Measurements from ENCODE around the gene PFKP.

DNA sequence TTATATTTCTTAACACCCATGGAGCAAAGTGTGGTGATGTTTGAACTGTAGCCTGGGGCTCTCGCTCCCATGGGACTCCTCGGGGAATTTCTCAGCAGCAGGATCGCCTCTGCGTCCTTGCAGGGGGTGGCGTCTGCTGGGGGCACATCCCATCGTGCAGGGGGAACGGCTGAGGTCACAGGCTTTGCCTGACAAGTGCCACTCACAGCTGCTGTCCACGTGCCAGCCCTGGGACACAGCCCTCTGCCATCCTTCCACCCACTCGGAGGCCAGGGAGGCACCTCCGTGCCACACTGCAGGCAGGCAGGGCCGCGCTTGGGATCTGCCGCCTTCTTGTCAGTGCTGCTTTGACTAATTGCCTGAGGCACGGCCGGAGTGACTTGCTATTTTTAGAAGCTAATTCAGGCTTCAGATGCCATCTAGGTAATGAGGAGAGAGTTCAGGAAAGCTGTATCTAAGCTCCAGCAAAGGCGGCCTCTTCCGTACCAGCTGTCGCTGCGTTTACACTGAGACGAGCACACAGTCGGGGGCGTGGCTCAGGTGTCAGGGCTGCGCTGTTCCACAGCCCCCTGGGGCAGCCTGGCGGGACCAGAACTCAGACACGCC is 59.5 kb downstream of the PFKP start:
- TF ChIP-seq, protein P1, sequence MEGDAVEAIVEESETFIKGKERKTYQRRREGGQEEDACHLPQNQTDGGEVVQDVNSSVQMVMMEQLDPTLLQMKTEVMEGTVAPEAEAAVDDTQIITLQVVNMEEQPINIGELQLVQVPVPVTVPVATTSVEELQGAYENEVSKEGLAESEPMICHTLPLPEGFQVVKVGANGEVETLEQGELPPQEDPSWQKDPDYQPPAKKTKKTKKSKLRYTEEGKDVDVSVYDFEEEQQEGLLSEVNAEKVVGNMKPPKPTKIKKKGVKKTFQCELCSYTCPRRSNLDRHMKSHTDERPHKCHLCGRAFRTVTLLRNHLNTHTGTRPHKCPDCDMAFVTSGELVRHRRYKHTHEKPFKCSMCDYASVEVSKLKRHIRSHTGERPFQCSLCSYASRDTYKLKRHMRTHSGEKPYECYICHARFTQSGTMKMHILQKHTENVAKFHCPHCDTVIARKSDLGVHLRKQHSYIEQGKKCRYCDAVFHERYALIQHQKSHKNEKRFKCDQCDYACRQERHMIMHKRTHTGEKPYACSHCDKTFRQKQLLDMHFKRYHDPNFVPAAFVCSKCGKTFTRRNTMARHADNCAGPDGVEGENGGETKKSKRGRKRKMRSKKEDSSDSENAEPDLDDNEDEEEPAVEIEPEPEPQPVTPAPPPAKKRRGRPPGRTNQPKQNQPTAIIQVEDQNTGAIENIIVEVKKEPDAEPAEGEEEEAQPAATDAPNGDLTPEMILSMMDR (IDR thresholded peaks at IDR 0.05; ENCODE audit: insufficient read depth, low read length) = no peak
- no peak for TF ChIP-seq POLR2AphosphoS5 (IDR thresholded peaks at IDR 0.05; ENCODE audit: low read depth)

All from HL-60 (cell line).